Fibroblast of lung (primary cell): ENCODE results near the gene GPR101. TPM values are rescaled to one million over a fixed set of nuclear protein-coding genes. Genes with fewer than 3 reads are reported as not detected.

ENCODE experiments used
- DNase-seq, 2 donors: peaks; one replicate each; pipeline versions ENCODE4 v3.0.0 to v3.0.0-alpha.2; 2010; ENCODE audit warnings: low read depth in 2 of 2
- H2AFZ ChIP-seq: 2 replicates; pipeline ENCODE4 v1.5.1; 2012; ENCODE audit warnings: low read length, control low read depth, inconsistent platforms
- H3K27ac ChIP-seq: 2 replicates; pipeline ENCODE4 v1.5.1; 2011; ENCODE audit warnings: low read length, control low read depth; ENCODE audit not compliant: insufficient read depth
- H3K27me3 ChIP-seq: 2 replicates; pipeline ENCODE4 v1.5.1; 2011; ENCODE audit warnings: mild to moderate bottlenecking, low read length; ENCODE audit not compliant: control insufficient read depth, insufficient read depth
- H3K36me3 ChIP-seq: 2 replicates; pipeline ENCODE4 v1.5.1; 2011; ENCODE audit warnings: low read length; ENCODE audit not compliant: control insufficient read depth, insufficient read depth
- H3K4me1 ChIP-seq: 2 replicates; pipeline ENCODE4 v1.5.1; 2011; ENCODE audit warnings: low read length; ENCODE audit not compliant: control insufficient read depth, insufficient read depth; ENCODE audit errors: extremely low read depth
- H3K4me2 ChIP-seq: 2 replicates; pipeline ENCODE4 v1.5.1; 2011; ENCODE audit warnings: low read length, control low read depth; ENCODE audit not compliant: insufficient read depth; ENCODE audit errors: extremely low read depth
- H3K4me3 ChIP-seq, 4 experiments: fragments of 200-600 bp in 1 of 4; sonication (generic) in 1 of 4; replicated peaks in 1 of 4; 2 replicates each; pipeline ENCODE4 v1.5.1; 2011 to 2016; ENCODE audit warnings: low read length in 4 of 4, low read depth in 3 of 4, mild to moderate bottlenecking in 3 of 4, control low read depth in 2 of 4, inconsistent platforms in 1 of 4, mixed read lengths in 1 of 4; ENCODE audit not compliant: insufficient read depth in 1 of 4; ENCODE audit errors: control extremely low read depth in 1 of 4
- H3K79me2 ChIP-seq: 2 replicates; pipeline ENCODE4 v1.5.1; 2012; ENCODE audit warnings: mild to moderate bottlenecking, low read length, inconsistent platforms; ENCODE audit not compliant: control insufficient read depth, insufficient read depth
- H3K9ac ChIP-seq: 2 replicates; pipeline ENCODE4 v1.5.1; 2011; ENCODE audit warnings: mild to moderate bottlenecking, low read length, control low read depth; ENCODE audit not compliant: insufficient read depth
- H3K9me3 ChIP-seq: 2 replicates; pipeline ENCODE4 v1.5.1; 2012; ENCODE audit warnings: low read depth, low read length; ENCODE audit not compliant: control insufficient read depth, insufficient read depth
- H4K20me1 ChIP-seq: 2 replicates; pipeline ENCODE4 v1.5.1; 2011; ENCODE audit warnings: low read length; ENCODE audit not compliant: control insufficient read depth, insufficient read depth; ENCODE audit errors: extremely low read depth
- EZH2 ChIP-seq: IDR thresholded peaks from 2 replicates; pipeline ENCODE4 v1.5.1; 2012; ENCODE audit warnings: low read length, control low read depth, mild to moderate bottlenecking; ENCODE audit errors: missing control alignments
- polyA minus RNA-seq: library from RNA; depleted of rRNA, polyadenylated mRNA; stranded (reverse); fragments of >200 nt; gene quantifications from 2 replicates; pipeline ENCODE4 v1.2.3, GENCODE V29; 2011; ENCODE audit warnings: low replicate concordance
- polyA plus RNA-seq, 2 donors: library from polyadenylated mRNA; depleted of rRNA in 1 of 2; stranded (reverse) in 1 of 2; unstranded in 1 of 2; fragments of >200 nt; gene quantifications; 2 replicates each; pipeline ENCODE4 v1.2.1, GENCODE V29; 2011 to 2012; ENCODE audit warnings: missing spikeins in 1 of 2
- total RNA-seq: library from RNA; depleted of rRNA; stranded (reverse); fragments of >200 nt; gene quantifications from 2 replicates; pipeline ENCODE4 v1.2.1, GENCODE V29; 2014
- TF ChIP-seq, protein P1 (sequence below), 2 donors: IDR thresholded peaks in 1 of 2; conservative IDR thresholded peaks in 1 of 2; 1 replicate in 1 of 2; 2 replicates in 1 of 2; pipeline ENCODE4 v1.5.1; 2011 to 2012; ENCODE audit warnings: low read length in 2 of 2, control low read depth in 1 of 2, inconsistent platforms in 1 of 2, low read depth in 1 of 2, mild to moderate bottlenecking in 1 of 2

Gene GPR101
- total RNA-seq, result not detected in 2 replicates
- not detected in 2 replicates for polyA plus RNA-seq
- polyA plus RNA-seq (2012), result not detected in 2 replicates
- polyA minus RNA-seq, result not detected in 2 replicates

DNA sequence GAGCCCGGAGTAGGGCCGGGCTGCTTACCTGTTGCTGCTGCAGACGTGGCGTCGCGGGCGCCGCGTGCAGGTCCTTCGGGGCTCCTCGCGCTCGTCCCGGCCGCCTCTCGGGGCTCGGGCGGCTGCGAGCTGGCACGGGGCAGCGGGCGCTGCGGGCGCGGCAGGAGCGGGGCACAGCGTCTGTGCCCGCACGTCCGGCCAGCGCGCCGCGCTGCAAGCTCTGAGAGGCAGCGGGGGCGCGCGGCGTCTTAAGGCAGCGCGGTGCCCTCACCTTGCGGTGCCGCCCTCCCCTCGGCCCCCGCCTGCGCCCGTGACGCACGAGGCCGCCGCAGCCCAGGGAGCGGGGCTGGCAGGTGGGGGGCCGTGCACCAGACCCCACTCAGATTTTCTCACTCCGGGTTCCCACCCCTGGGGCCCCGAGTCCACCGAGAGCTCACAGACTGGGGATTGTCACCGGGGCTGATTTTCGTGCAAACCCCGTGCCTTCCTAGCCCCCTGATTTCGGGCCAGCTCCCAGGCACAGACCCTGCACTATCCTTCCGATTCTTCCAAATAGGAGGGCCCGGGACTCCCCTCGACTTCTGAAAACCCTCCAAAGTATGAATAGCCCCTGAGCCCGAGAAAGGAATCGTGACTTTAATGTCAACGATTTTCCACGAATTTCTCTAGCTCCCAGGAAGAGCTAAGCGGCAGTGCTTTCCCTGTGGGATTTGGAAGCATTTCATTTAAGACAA is at the start of gene GPR101:
GPR101 (minus strand) TSS at position 222 of the 734 bp plus-strand sequence. CDS start 2,321 bp downstream, outside the sequence.
- H3K4me2 ChIP-seq, result no peak within 1 kb of the TSS
- TF ChIP-seq, protein P1, sequence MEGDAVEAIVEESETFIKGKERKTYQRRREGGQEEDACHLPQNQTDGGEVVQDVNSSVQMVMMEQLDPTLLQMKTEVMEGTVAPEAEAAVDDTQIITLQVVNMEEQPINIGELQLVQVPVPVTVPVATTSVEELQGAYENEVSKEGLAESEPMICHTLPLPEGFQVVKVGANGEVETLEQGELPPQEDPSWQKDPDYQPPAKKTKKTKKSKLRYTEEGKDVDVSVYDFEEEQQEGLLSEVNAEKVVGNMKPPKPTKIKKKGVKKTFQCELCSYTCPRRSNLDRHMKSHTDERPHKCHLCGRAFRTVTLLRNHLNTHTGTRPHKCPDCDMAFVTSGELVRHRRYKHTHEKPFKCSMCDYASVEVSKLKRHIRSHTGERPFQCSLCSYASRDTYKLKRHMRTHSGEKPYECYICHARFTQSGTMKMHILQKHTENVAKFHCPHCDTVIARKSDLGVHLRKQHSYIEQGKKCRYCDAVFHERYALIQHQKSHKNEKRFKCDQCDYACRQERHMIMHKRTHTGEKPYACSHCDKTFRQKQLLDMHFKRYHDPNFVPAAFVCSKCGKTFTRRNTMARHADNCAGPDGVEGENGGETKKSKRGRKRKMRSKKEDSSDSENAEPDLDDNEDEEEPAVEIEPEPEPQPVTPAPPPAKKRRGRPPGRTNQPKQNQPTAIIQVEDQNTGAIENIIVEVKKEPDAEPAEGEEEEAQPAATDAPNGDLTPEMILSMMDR (conservative IDR thresholded peaks at IDR 0.05 in 1 of 2, IDR thresholded peaks at IDR 0.05 in 1 of 2; ENCODE audit: low read depth in 1 of 2, low read length in 2 of 2), result no peak
- TF ChIP-seq EZH2, result no peak

DNA sequence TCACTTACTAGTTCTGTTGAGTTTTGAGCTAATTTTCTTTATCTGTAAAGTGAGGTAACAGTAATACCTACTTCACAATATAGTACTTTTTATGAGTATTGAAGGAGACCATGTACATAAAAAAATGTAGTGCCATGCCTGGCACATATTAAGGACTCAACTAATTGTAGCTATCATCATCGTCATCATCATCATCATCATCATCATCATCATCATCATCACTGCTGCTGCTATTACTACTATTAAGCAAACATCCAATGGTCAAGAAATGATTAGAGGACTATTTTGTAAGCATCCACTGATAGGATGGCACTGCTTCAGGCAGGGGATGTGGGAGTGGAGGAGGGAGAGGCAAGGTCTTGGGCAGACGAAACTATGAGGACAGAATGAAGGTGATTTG is 47.4 kb upstream of the GPR101 start:
- no peak overlapping the region for H3K9ac ChIP-seq
- no peaks in the 10 kb centered on the region for H3K27me3 ChIP-seq
- H4K20me1 ChIP-seq, result no peaks in the 10 kb centered on the region
- no peak for DNase-seq
- H3K9me3 ChIP-seq, result no peaks in the 10 kb centered on the region
- no peaks in the 10 kb centered on the region for H3K36me3 ChIP-seq
- H2AFZ ChIP-seq, result no peak overlapping the region
- H3K79me2 ChIP-seq, result no peaks in the 10 kb centered on the region
- no peak overlapping the region for H3K4me2 ChIP-seq
- H3K4me3 ChIP-seq, result no peak overlapping the region
- no peak overlapping the region for H3K27ac ChIP-seq
- no peak for TF ChIP-seq EZH2
- TF ChIP-seq, protein P1 (conservative IDR thresholded peaks at IDR 0.05 in 1 of 2, IDR thresholded peaks at IDR 0.05 in 1 of 2; ENCODE audit: low read depth in 1 of 2, low read length in 2 of 2), result no peak
- no peaks in the 10 kb centered on the region for H3K4me1 ChIP-seq

More for the DNA sequence above, at the start of gene GPR101:
- Histone ChIP-seq H4K20me1 (no peaks in the 10 kb centered on the region), H3K4me1 (no peaks in the 10 kb centered on the region), H3K4me3 (no peak within 1 kb of the TSS), H3K27me3 (peaks cover 22% of the 10 kb centered on the region), H2AFZ (no peak within 1 kb of the TSS), H3K9ac (no peak within 1 kb of the TSS), H3K27ac (no peak within 1 kb of the TSS), H3K9me3 (no peaks in the 10 kb centered on the region), H3K36me3 (no peaks in the 10 kb centered on the region), H3K79me2 (no peaks in the 10 kb centered on the region)
- no peak for DNase-seq

- no peak overlapping the region for H3K4me2 ChIP-seq
- no peak overlapping the region for H3K9ac ChIP-seq
Measured at GRCh38 chrX:137072396-137072795, 38.6 kb upstream of the GPR101 start.

More at GRCh38 chrX:137072396-137072795, 38.6 kb upstream of the GPR101 start:
- Histone ChIP-seq H3K27ac (no peak overlapping the region), H3K9me3 (no peaks in the 10 kb centered on the region), H3K4me1 (no peaks in the 10 kb centered on the region), H3K4me3 (no peak overlapping the region), H3K36me3 (no peaks in the 10 kb centered on the region), H3K79me2 (no peaks in the 10 kb centered on the region), H3K27me3 (no peaks in the 10 kb centered on the region), H2AFZ (no peak overlapping the region), H4K20me1 (no peaks in the 10 kb centered on the region)
- no peak for DNase-seq
- no peak for TF ChIP-seq EZH2
- TF ChIP-seq, protein P1 (conservative IDR thresholded peaks at IDR 0.05 in 1 of 2, IDR thresholded peaks at IDR 0.05 in 1 of 2; ENCODE audit: low read depth in 1 of 2, low read length in 2 of 2), result no peak
